ENCODE measurements around the gene HJURP. TPM values are rescaled to one million over a fixed set of nuclear protein-coding genes. Genes with fewer than 3 reads are reported as not detected.

Gene HJURP
- total RNA-seq, 1 experiment from 2014 or later: 109 TPM

GRCh38 chr2:233791883-233792329, 62.4 kb downstream of the HJURP start:
- no peak overlapping the region for H3K4me2 ChIP-seq
- no peaks in the 10 kb centered on the region for H4K20me1 ChIP-seq (ENCODE audit: insufficient read depth)
- H3K9me2 ChIP-seq (ENCODE audit: insufficient read depth): no peaks in the 10 kb centered on the region
- intact Hi-C loops (cut with micrococcal nuclease; ENCODE audit: unreplicated experiment): no loop called here
- ChIA-PET POLR2A (ENCODE audit: unreplicated experiment) (no interaction called here), CTCF (no interaction called here)
- H3K9me3 ChIP-seq (ENCODE audit: insufficient read depth, low read depth): peaks cover 3% of the 10 kb centered on the region; the same call in 1 of the 2 replicates
- no peak overlapping the region for H2AFZ ChIP-seq
- H3K36me3 ChIP-seq (ENCODE audit: low read depth): no peaks in the 10 kb centered on the region
- H3K27me3 ChIP-seq (ENCODE audit: insufficient read depth, low read depth): no peaks in the 10 kb centered on the region
- no peak overlapping the region for H3K27ac ChIP-seq
- H3K4me1 ChIP-seq (replicated peaks; ENCODE audit: insufficient read depth): no peaks in the 10 kb centered on the region
- no peaks in the 10 kb centered on the region for H3K79me2 ChIP-seq (ENCODE audit: low read depth)
- no peak for TF ChIP-seq CTCF (conservative IDR thresholded peaks at IDR 0.05)
- TF ChIP-seq EZH2 (IDR thresholded peaks at IDR 0.05; ENCODE audit: low read depth): no peak
- no peak for DNase-seq
- no TSS peak for BruUV-seq (replicated peaks)
- no peaks in the 10 kb centered on the region for H3F3A ChIP-seq (ENCODE audit: insufficient read depth, low read depth)
- H3K4me3 ChIP-seq: no peak overlapping the region

DNA sequence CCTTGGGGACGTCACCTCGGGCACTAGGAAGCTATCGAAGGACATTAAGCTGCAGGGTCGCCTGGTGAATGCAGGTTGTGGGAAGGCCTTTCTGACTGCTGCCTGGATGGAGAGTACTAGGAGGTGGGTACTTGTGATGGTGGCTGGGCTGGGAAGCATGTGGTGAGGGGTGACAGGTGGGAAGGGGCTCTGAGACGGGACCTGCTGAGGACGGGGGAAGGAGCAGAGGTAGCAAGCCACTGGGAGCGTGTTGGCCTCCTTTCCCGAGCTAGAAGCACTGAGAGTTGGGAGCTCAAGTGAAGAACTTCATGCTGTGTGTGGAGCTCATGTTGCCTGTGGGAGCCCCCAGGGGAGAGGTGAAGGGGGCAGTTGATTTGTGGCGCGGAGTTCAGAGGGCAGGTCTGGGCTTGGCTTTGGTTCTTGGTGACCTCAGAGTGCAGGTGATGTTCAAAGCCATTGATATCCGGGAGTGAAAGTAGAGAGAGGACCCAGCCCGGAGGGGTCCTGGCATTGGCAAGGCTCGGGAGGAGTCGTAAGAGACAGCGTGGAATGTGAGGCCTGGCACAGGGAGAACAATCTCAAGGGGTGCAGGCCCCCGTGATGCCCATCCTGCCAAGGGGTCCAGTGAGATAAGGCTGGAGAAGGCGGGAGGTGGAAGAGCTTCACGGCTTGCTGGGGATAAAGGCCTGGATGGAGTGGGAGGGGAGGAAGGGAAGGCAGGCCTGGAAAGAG, 63.0 kb downstream of the HJURP start:
- Histone ChIP-seq H3K79me2 (ENCODE audit: low read depth) (no peaks in the 10 kb centered on the region), H3F3A (ENCODE audit: insufficient read depth, low read depth) (no peaks in the 10 kb centered on the region), H3K27ac (no peak overlapping the region), H3K9me3 (ENCODE audit: insufficient read depth, low read depth) (peaks cover 3% of the 10 kb centered on the region; the same call in 1 of the 2 replicates), H4K20me1 (ENCODE audit: insufficient read depth) (no peaks in the 10 kb centered on the region), H3K9me2 (ENCODE audit: insufficient read depth) (no peaks in the 10 kb centered on the region), H2AFZ (no peak overlapping the region), H3K4me3 (no peak overlapping the region), H3K36me3 (ENCODE audit: low read depth) (no peaks in the 10 kb centered on the region), H3K4me1 (replicated peaks; ENCODE audit: insufficient read depth) (no peaks in the 10 kb centered on the region), H3K27me3 (ENCODE audit: insufficient read depth, low read depth) (no peaks in the 10 kb centered on the region), H3K4me2 (no peak overlapping the region)
- DNase-seq: no peak
- BruUV-seq (replicated peaks): no TSS peak
- TF ChIP-seq EZH2 (IDR thresholded peaks at IDR 0.05; ENCODE audit: low read depth) (no peak), CTCF (conservative IDR thresholded peaks at IDR 0.05) (no peak)
- ChIA-PET CTCF (interaction anchor here (0.9 kb wide), 1 partner anchor 478 kb away, joined by 8 read pairs; no protein-coding TSS in a partner anchor), POLR2A (ENCODE audit: unreplicated experiment) (no interaction called here)
- intact Hi-C loops (cut with micrococcal nuclease; ENCODE audit: unreplicated experiment): no loop called here

GRCh38 chr2:233789554-233789953, 64.8 kb downstream of the HJURP start:
- no peak for TF ChIP-seq EZH2 (IDR thresholded peaks at IDR 0.05; ENCODE audit: low read depth)
- TF ChIP-seq CTCF (conservative IDR thresholded peaks at IDR 0.05): no peak
- Histone ChIP-seq H3K27ac (no peak overlapping the region), H3F3A (ENCODE audit: insufficient read depth, low read depth) (no peaks in the 10 kb centered on the region), H3K36me3 (ENCODE audit: low read depth) (no peaks in the 10 kb centered on the region), H4K20me1 (ENCODE audit: insufficient read depth) (no peaks in the 10 kb centered on the region), H3K79me2 (ENCODE audit: low read depth) (no peaks in the 10 kb centered on the region), H3K4me1 (replicated peaks; ENCODE audit: insufficient read depth) (no peaks in the 10 kb centered on the region), H3K4me3 (no peak overlapping the region), H3K4me2 (no peak overlapping the region), H2AFZ (no peak overlapping the region), H3K9me3 (ENCODE audit: insufficient read depth, low read depth) (peaks cover 3% of the 10 kb centered on the region; the same call in 1 of the 2 replicates), H3K9me2 (ENCODE audit: insufficient read depth) (no peaks in the 10 kb centered on the region), H3K27me3 (ENCODE audit: insufficient read depth, low read depth) (no peaks in the 10 kb centered on the region)
- POLR2A ChIA-PET (ENCODE audit: unreplicated experiment): no interaction called here
- no TSS peak for BruUV-seq (replicated peaks)
- no peak for DNase-seq
- CTCF ChIA-PET: no interaction called here
- intact Hi-C loops (cut with micrococcal nuclease; ENCODE audit: unreplicated experiment): no loop called here

Other genes starting within 250 kb of the HJURP start
- 0.17 and 0.20 TPM in 2 replicates for gene UGT1A8, start 236.9 kb downstream of the HJURP start, total RNA-seq (2021)
- gene UGT1A10, start 218.1 kb downstream of the HJURP start, total RNA-seq (2021): not detected in 2 replicates
- gene UGT1A9, start 182.6 kb downstream of the HJURP start, total RNA-seq (2021): not detected in 2 replicates
- 20.3 and 26.7 TPM in 2 replicates for gene UGT1A7, start 172.6 kb downstream of the HJURP start, total RNA-seq (2021)
- 549 and 643 TPM in 2 replicates for gene UGT1A6, start 161.6 kb downstream of the HJURP start, total RNA-seq (2021)
- gene UGT1A5, start 141.6 kb downstream of the HJURP start, total RNA-seq (2021): 71.3 and 91.2 TPM in 2 replicates
- gene UGT1A4, start 135.8 kb downstream of the HJURP start, total RNA-seq (2021): 73.6 and 93.0 TPM in 2 replicates
- gene UGT1A3, start 125.5 kb downstream of the HJURP start, total RNA-seq (2021): 60.3 and 67.1 TPM in 2 replicates
- 64.8 and 70.5 TPM in 2 replicates for gene UGT1A1, start 94.3 kb downstream of the HJURP start, total RNA-seq (2021)
- gene MROH2A, start 76.2 kb downstream of the HJURP start, total RNA-seq (2021): 1.4 and 2.9 TPM in 2 replicates
- gene TRPM8, start 62.8 kb upstream of the HJURP start, total RNA-seq (2021): 0.48 and 2.1 TPM in 2 replicates
- gene SPP2, start 196.2 kb upstream of the HJURP start, total RNA-seq (2021): not detected in 2 replicates

Data from PC-9 (cell line).